Measurements from ENCODE around the gene SLC35E3. TPM values are rescaled to one million over a fixed set of nuclear protein-coding genes. Genes with fewer than 3 reads are reported as not detected.

The SLC35E3 gene
- total and polyA plus RNA-seq, 2 experiments from 2014 or later, result 5.5 to 13.8 TPM

- no peak for ATAC-seq
- no peak for DNase-seq (ENCODE audit: low spot score)
- Histone ChIP-seq H3K4me2 (no peak overlapping the region), H3F3A (replicated peaks; ENCODE audit: low read depth) (0 out of 2 replicates have a peak, but pooled peaks cover 3% of the 10 kb centered on the region), H3K36me3 (ENCODE audit: insufficient read depth) (no peaks in the 10 kb centered on the region), H3K9me2 (ENCODE audit: insufficient read depth) (0 out of 2 replicates have a peak, but pooled peaks cover 4% of the 10 kb centered on the region), H3K79me2 (replicated peaks; ENCODE audit: insufficient read depth) (no peaks in the 10 kb centered on the region), H2AFZ (no peak overlapping the region), H3K4me1 (ENCODE audit: insufficient read depth) (peaks cover 14% of the 10 kb centered on the region), H3K27ac (ENCODE audit: low read depth) (no peak overlapping the region), H4K20me1 (replicated peaks; ENCODE audit: insufficient read depth) (no peaks in the 10 kb centered on the region), H3K27me3 (ENCODE audit: insufficient read depth) (no peaks in the 10 kb centered on the region), H3K4me3 (no peak overlapping the region)
- Mint-ChIP-seq H3K9me3 (no peaks in the 10 kb centered on the region), H3K27ac (no peak overlapping the region), H3K27me3 (ENCODE audit: insufficient read depth, low read depth, poor library complexity) (peaks cover 6% of the 10 kb centered on the region), H3K4me3 (no peak overlapping the region), H3K36me3 (ENCODE audit: low read depth) (no peaks in the 10 kb centered on the region), H3K4me1 (peaks cover 12% of the 10 kb centered on the region)
- TF ChIP-seq NANOG (IDR thresholded peaks at IDR 0.05; ENCODE audit: borderline replicate concordance) (no peak), CREB1 (CRISPR knock-in tag; IDR thresholded peaks at IDR 0.05; ENCODE audit: low read depth) (no peak), REST (IDR thresholded peaks at IDR 0.05; ENCODE audit: unreplicated experiment) (no peak), POLR2AphosphoS5 (IDR thresholded peaks at IDR 0.05; ENCODE audit: low read depth) (no peak), STAT1 (IDR thresholded peaks at IDR 0.05; ENCODE audit: unreplicated experiment) (no peak), ZNF331 (CRISPR knock-in tag; IDR thresholded peaks at IDR 0.05; ENCODE audit: low read depth) (no peak), ZNF114 (CRISPR knock-in tag; IDR thresholded peaks at IDR 0.05) (no peak), EZH2 (IDR thresholded peaks at IDR 0.05; ENCODE audit: low read depth, unreplicated experiment) (no peak), EZH2phosphoT487 (IDR thresholded peaks at IDR 0.05; ENCODE audit: unreplicated experiment) (no peak), JUNB (IDR thresholded peaks at IDR 0.05; ENCODE audit: unreplicated experiment) (no peak), ZNF462 (CRISPR knock-in tag; IDR thresholded peaks at IDR 0.05) (no peak), CTCF (conservative IDR thresholded peaks at IDR 0.05; ENCODE audit: low read depth in 2 of 2) (no peak), ETS1 (IDR thresholded peaks at IDR 0.05) (no peak)
These were observed 54.3 kb downstream of the SLC35E3 start for GRCh38 chr12:68800294-68800693.

All from GM23338 (cell line).